Measurements from ENCODE around the gene SOX1.

- TF ChIP-seq CTCF (IDR thresholded peaks at IDR 0.05) (no peak), EZH2 (IDR thresholded peaks at IDR 0.05; ENCODE audit: borderline replicate concordance, insufficient read depth, low read depth, low read length, poor library complexity, severe bottlenecking) (no peak)
These were observed 30.8 kb downstream of the SOX1 start for GRCh38 chr13:112097770-112098169.

Measured in B cell (primary cell).